Sciatic nerve (tissue), 2 donors: Measurements from ENCODE around the gene PRKCZ. TPM values are rescaled to one million over a fixed set of nuclear protein-coding genes. Genes with fewer than 3 reads are reported as not detected.
"Not testable (repeated sequence)": the region's sequence is repeated elsewhere in the genome, so short reads cannot be mapped to it uniquely, and the experiment has no call there.

Experiments used
- ATAC-seq: fragments of 200-7000 bp; cut with Tn5 transposase; one replicate; pipeline ENCODE4 v1.9.1; 2020; ENCODE audit warnings: mild to moderate bottlenecking, moderate library complexity
- DNase-seq: peaks from one replicate; pipeline ENCODE4 v3.0.0-alpha.2; 2020; ENCODE audit warnings: low spot score
- intact Hi-C: fragments of 100-400 bp; cut with DNase I; formaldehyde crosslinking; loops from one replicate; pipeline ENCODE4 v1.14.2; 2022
- total RNA-seq: library from RNA; stranded (reverse); fragmentation: NEBNext Ultra II Directional; extraction: Animal tissue kit (Norgen Biotek cat#: 25700); gene quantifications from one replicate; pipeline ENCODE4 v1.2.1, GENCODE V29; 2021
- donor health status: DM: no; HTN: no; CAD: no.
- donor health status: DM: no; HTN: no; CAD: no.

Gene PRKCZ
- total RNA-seq, 1 donor from 2014 or later = 3.5 TPM

GRCh38 chr1:2135941-2136340 is 85.7 kb downstream of the PRKCZ start:
- DNase-seq (no peak), ATAC-seq (no peak)
- intact Hi-C loops = loop anchor here (10.0 kb wide), 1 partner anchor 49 kb away; no protein-coding TSS in a partner anchor

GRCh38 chr1:2136386-2137235 is 86.4 kb downstream of the PRKCZ start:
- intact Hi-C loops = loop anchor here (10.0 kb wide), 1 partner anchor 48 kb away; no protein-coding TSS in a partner anchor
- no peak for ATAC-seq
- DNase-seq = no peak

GRCh38 chr1:2137257-2138121 is 87.3 kb downstream of the PRKCZ start:
- DNase-seq = no peak
- no peak for ATAC-seq
- intact Hi-C loops = loop anchor here (10.0 kb wide), 1 partner anchor 47 kb away; no protein-coding TSS in a partner anchor

GRCh38 chr1:2139156-2139555 is 88.9 kb downstream of the PRKCZ start:
- intact Hi-C loops = loop anchor here (10.0 kb wide), 1 partner anchor 46 kb away; no protein-coding TSS in a partner anchor
- DNase-seq = not testable (repeated sequence)

GRCh38 chr1:2141025-2141424 is 90.8 kb downstream of the PRKCZ start:
- intact Hi-C loops = no loop called here
- ATAC-seq = no peak
- no peak for DNase-seq

More at GRCh38 chr1:2139156-2139555, 88.9 kb downstream of the PRKCZ start:
- not testable (repeated sequence) for ATAC-seq

- no peak for DNase-seq
- no peak for ATAC-seq
- intact Hi-C loops = no loop called here
These were observed 93.7 kb downstream of the PRKCZ start for GRCh38 chr1:2143814-2144500.

GRCh38 chr1:2144501-2145090 is 94.4 kb downstream of the PRKCZ start:
- DNase-seq (no peak), ATAC-seq (no peak)
- intact Hi-C loops = no loop called here

GRCh38 chr1:2145946-2146835 is 96.0 kb downstream of the PRKCZ start:
- ATAC-seq (no peak), DNase-seq (no peak)
- intact Hi-C loops = no loop called here

GRCh38 chr1:2146836-2147517 is 96.8 kb downstream of the PRKCZ start:
- ATAC-seq (no peak), DNase-seq (no peak)
- intact Hi-C loops = no loop called here

- ATAC-seq, intact Hi-C loops, DNase-seq: not testable (repeated sequence)
These were observed 97.7 kb downstream of the PRKCZ start for GRCh38 chr1:2147869-2148268.

- intact Hi-C loops = no loop called here
- ATAC-seq (no peak), DNase-seq (no peak)
These were observed 98.5 kb downstream of the PRKCZ start for GRCh38 chr1:2148691-2149090.

- ATAC-seq (no peak), DNase-seq (no peak)
- intact Hi-C loops = no loop called here
These were observed 100.6 kb downstream of the PRKCZ start for GRCh38 chr1:2150801-2151200.

GRCh38 chr1:2151252-2151651 is 101.0 kb downstream of the PRKCZ start:
- intact Hi-C loops = no loop called here
- DNase-seq (no peak), ATAC-seq (peak; percentile 38)

GRCh38 chr1:2151911-2152310 is 101.7 kb downstream of the PRKCZ start:
- DNase-seq (no peak), ATAC-seq (no peak)
- intact Hi-C loops = no loop called here

- DNase-seq = no peak
- intact Hi-C loops = no loop called here
- ATAC-seq = no peak
These were observed 102.7 kb downstream of the PRKCZ start for GRCh38 chr1:2152954-2153353.

- DNase-seq (no peak), ATAC-seq (no peak)
- intact Hi-C loops = no loop called here
These were observed 103.8 kb downstream of the PRKCZ start for GRCh38 chr1:2154022-2154421.

- no peak for ATAC-seq
- intact Hi-C loops = no loop called here
These were observed 105.0 kb downstream of the PRKCZ start for GRCh38 chr1:2155147-2155598.

More at GRCh38 chr1:2155147-2155598, 105.0 kb downstream of the PRKCZ start:
- DNase-seq = no peak
